ENCODE measurements around the gene PARD6A.

Gene PARD6A

GRCh38 chr16:67669499-67670101 is 8.8 kb downstream of the PARD6A start:
- DNase-seq (ENCODE audit: low spot score in 2 of 2) (no peak), ATAC-seq (no peak)
- Mint-ChIP-seq H3K27ac (no peak overlapping the region), H3K4me3 (no peak overlapping the region), H3K4me1 (peaks cover 16% of the 10 kb centered on the region), H3K9me3 (no peaks in the 10 kb centered on the region), H3K36me3 (peaks cover 3% of the 10 kb centered on the region)

DNA sequence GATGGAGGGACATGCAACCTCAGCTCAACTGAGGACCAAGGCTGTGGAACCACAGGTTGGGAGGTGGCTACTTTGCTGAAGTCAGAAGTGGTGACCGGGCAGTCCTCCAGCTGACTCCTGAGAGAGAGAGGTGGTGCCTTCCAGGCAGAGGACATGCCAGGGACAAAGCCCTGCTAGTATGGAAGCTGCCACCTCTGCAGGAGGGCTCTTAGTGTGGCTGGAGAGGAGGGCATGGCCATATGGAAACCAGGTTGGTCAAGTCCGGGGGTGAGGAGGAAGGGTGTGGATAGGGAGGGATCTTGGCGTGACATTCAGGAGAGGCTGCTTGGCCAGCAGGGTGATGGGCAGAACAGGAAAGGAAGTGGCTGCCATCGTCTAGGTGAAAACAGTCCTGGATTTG is 11.5 kb downstream of the PARD6A start:
- no peak for ATAC-seq
- no peaks in the 10 kb centered on the region for H3K9me3 Mint-ChIP-seq
- H3K27ac Mint-ChIP-seq: peak overlapping the region; percentile 26
- peaks cover 13% of the 10 kb centered on the region for H3K36me3 Mint-ChIP-seq
- H3K4me3 Mint-ChIP-seq: no peak overlapping the region
- peaks cover 9% of the 10 kb centered on the region for H3K4me1 Mint-ChIP-seq
- no peak for DNase-seq (ENCODE audit: low spot score in 2 of 2)

DNA sequence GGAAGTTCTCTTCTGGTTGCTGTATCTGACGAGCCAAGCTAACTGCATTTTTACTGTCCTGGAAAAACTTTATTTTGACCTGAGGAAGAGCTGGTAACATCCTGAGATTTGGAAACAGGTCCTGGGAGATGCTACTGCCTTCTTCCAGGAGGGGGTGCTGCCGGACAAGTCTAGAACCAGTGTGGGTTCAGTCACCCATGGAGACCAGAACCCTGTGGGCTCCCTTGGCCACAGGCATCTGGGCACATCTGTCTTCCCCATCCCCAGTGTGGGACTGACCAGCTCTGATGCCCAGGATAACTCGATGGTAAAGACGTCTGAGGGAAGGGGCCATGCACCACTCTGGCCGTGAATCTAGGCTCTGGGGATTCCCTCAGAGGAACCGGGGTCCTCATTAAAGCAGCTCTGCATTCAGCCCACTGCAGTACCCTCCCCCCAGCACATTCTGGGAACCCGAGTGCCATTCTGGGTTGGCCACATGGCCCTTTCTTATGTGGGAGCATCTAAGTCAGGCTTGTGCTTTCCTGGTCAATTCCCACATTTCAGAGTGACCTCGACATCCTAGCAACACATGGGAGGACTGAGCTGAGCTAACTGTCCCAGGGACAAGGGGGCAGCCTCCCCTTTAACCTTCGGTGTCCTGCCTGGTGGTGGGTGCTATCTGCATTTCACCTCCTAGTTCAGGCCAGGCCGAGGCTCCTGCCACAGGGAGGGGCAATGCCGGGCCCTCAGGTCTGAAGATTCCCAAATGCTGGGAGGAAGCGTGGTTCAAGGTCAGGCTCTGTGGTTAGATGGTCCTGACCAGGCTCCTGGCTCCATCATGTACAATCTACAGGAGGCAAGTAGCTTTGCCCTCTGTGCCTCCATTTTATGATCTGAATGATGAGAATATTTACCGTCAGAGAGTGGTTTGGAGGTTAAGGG is 12.2 kb downstream of the PARD6A start:
- Mint-ChIP-seq H3K9me3 (no peaks in the 10 kb centered on the region), H3K36me3 (peaks cover 13% of the 10 kb centered on the region), H3K27ac (peak overlapping the region; percentile 26), H3K4me1 (peaks cover 9% of the 10 kb centered on the region), H3K4me3 (no peak overlapping the region)
- ATAC-seq (peak; percentile 42), DNase-seq (ENCODE audit: low spot score in 2 of 2) (no peak)

DNA sequence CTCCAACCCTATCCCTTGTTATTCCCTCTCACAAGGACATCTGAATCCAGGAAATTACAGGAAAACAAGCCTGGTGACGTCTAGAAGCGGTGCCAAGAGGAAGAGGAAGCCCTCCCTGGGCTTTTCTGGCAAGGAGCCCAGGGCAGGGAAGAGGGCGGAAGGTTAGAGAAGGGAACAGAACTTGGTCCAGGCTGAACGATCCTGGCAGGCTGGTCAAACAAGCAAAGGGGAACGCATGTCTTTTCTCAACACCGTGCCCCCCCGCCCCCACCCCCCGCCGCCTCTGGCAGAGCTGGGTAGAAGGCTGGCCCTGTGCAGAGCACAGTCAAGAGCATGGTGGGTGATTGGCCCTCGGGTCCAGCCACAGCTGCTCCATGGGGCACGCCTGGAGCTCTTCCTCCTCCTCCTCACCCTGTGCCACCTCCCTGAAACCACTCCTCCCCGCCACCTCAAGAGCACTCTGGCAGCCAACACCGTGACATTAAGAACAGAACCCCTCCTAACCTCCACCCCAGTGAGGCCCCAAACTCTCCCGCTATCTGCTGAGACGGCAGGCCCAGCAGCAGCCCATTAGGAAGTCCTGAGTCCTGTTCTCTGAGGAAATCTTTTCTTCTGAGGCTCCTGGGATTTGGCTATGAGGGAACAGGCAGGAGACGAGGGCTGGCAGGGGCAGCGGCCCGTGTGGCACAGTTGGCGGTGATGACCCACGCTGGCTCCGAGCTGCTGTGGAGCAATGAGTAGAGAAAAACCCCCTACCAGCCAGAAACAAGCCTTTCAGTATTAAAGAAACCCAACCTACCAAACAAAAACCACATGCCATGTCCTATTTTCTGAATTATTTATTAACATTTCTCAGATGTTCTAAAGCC is 13.2 kb downstream of the PARD6A start:
- H3K36me3 Mint-ChIP-seq: peaks cover 13% of the 10 kb centered on the region
- H3K27ac Mint-ChIP-seq: peak overlapping the region; percentile 92
- DNase-seq (ENCODE audit: low spot score in 2 of 2) (no peak), ATAC-seq (no peak)
- H3K4me3 Mint-ChIP-seq: no peak overlapping the region
- H3K4me1 Mint-ChIP-seq: peaks cover 9% of the 10 kb centered on the region
- no peaks in the 10 kb centered on the region for H3K9me3 Mint-ChIP-seq

DNA sequence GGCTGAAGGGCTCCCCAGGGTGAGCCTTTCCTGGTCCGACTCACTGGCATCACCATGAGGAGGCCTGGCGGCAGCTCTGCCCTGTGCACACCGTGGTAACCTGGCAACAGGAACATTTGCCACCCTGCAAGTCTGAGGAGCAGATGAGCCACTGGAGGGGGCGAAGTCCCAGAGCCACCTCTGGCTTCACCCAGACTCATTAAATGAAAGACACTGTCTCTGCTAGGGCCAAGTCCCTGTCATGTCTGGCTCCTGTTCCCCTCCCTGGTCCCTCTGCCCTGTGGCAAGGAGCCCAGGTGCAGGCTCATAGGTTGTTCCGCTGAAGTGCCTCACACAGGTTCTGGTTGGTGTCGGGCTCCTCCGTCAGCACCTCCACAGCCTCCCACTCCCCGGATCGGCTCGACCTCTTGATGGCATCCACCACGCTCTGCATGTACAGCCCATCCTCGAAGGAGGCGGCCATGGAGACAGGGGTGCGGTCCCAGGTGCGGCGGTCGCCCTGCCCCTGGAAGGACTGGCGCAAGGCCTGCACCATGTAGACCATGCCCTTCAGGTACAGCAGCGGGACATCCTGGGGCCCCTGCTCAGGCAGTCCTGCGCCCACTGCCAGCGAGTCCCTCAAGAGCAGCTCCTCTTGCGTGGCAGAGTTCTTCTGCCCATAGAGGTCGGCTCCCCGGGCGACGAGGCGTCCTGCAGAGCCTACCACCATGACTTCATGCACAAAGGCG is 14.3 kb downstream of the PARD6A start:
- H3K27ac Mint-ChIP-seq: peak overlapping the region; percentile 92

GRCh38 chr16:67675579-67675935 is 14.8 kb downstream of the PARD6A start:
- no peak for DNase-seq (ENCODE audit: low spot score in 2 of 2)
- no peak for ATAC-seq
- no peak overlapping the region for H3K27ac Mint-ChIP-seq
- peaks cover 23% of the 10 kb centered on the region for H3K36me3 Mint-ChIP-seq
- H3K9me3 Mint-ChIP-seq: no peaks in the 10 kb centered on the region
- no peak overlapping the region for H3K4me3 Mint-ChIP-seq
- peaks cover 9% of the 10 kb centered on the region for H3K4me1 Mint-ChIP-seq

More for the DNA sequence above, 14.3 kb downstream of the PARD6A start:
- Mint-ChIP-seq H3K4me3 (no peak overlapping the region), H3K9me3 (no peaks in the 10 kb centered on the region), H3K36me3 (peaks cover 17% of the 10 kb centered on the region), H3K4me1 (peaks cover 9% of the 10 kb centered on the region)
- DNase-seq (ENCODE audit: low spot score in 2 of 2) (no peak), ATAC-seq (peak; percentile 8)

GRCh38 chr16:67675999-67676398 is 15.2 kb downstream of the PARD6A start:
- H3K4me1 Mint-ChIP-seq: peaks cover 9% of the 10 kb centered on the region
- peaks cover 26% of the 10 kb centered on the region for H3K36me3 Mint-ChIP-seq
- H3K9me3 Mint-ChIP-seq: no peaks in the 10 kb centered on the region
- no peak overlapping the region for H3K27ac Mint-ChIP-seq
- DNase-seq (ENCODE audit: low spot score in 2 of 2) (no peak), ATAC-seq (no peak)
- no peak overlapping the region for H3K4me3 Mint-ChIP-seq

GRCh38 chr16:67676516-67676915 is 15.8 kb downstream of the PARD6A start:
- DNase-seq (ENCODE audit: low spot score in 2 of 2): no peak
- no peaks in the 10 kb centered on the region for H3K9me3 Mint-ChIP-seq
- peaks cover 9% of the 10 kb centered on the region for H3K4me1 Mint-ChIP-seq
- H3K36me3 Mint-ChIP-seq: peaks cover 26% of the 10 kb centered on the region
- H3K4me3 Mint-ChIP-seq: no peak overlapping the region
- no peak overlapping the region for H3K27ac Mint-ChIP-seq
- ATAC-seq: no peak

DNA sequence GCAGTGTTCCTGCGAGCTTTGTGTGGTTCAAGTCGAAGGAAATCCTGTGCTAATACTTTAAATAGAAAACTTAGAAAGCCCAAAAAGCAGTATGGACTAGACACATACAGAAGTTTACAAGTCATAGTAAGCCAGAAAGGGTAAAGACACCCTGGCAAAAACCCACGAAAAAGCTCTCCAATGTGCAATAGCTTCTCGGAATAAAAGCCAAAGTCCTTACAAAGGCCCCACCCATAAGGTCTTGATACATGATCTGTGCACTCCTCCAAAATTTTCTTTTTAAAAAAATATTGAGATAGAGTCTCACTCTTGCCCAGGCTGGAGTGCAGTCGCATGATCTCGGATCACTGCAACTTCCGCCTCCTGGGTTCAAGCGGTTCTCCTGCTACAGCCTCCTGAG is 16.2 kb downstream of the PARD6A start:
- peaks cover 9% of the 10 kb centered on the region for H3K4me1 Mint-ChIP-seq
- DNase-seq (ENCODE audit: low spot score in 2 of 2) (no peak), ATAC-seq (no peak)
- no peaks in the 10 kb centered on the region for H3K9me3 Mint-ChIP-seq
- H3K36me3 Mint-ChIP-seq: peaks cover 26% of the 10 kb centered on the region
- peak overlapping the region; percentile 46 for H3K27ac Mint-ChIP-seq
- H3K4me3 Mint-ChIP-seq: no peak overlapping the region

DNA sequence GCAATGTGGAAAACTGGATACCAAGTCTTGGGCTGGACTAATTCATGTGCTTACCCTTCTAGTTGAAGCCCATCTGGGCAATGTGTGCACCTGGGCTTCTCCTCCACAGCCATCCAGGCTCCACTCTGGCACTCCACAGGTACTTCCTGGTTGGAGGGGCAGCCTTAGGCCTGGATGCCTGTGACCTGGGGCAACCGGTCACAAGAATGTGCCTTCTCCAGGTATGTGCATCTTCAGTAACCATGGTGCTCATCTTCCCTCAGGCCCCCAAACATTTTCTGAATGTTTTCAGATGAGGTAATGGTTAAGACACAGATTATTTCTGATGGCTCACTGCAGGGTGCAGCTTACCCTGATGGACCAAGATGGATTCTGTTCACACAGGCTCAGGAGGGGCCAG is 17.0 kb downstream of the PARD6A start:
- DNase-seq (ENCODE audit: low spot score in 2 of 2) (no peak), ATAC-seq (no peak)
- peaks cover 9% of the 10 kb centered on the region for H3K4me1 Mint-ChIP-seq
- H3K27ac Mint-ChIP-seq: peak overlapping the region; percentile 46
- peaks cover 33% of the 10 kb centered on the region for H3K36me3 Mint-ChIP-seq
- no peak overlapping the region for H3K4me3 Mint-ChIP-seq
- no peaks in the 10 kb centered on the region for H3K9me3 Mint-ChIP-seq

DNA sequence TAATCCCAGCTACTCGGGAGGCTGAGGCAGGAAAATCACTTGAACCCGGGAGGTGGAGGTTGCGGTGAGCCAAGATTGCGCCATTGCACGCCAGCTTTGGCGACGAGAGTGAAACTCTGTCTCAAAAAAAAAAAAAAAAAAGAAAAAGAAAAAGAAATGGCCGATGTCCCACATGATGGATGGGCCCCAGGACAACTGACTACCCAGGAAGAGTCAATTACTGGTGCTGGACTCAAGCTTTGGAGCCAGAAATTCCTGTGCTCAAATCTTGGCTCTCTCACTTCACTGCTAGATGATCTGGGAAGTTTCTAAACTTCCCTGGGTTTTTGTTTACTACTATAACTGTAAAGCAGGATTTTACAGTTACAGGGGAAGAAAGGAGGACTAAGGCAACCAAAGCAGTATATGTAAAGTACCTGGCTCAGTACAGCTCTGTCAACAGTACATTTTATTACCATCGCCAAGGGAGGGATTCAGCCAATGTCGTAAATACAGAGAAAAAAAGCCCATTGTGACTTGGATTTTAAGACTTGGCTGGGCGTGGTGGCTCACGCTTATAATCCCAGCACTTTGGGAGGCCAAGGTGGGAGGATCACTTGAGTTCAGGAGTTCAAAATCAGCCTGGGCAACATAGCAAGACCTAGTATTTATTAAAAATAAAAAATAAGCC is 17.7 kb downstream of the PARD6A start:
- H3K9me3 Mint-ChIP-seq: no peaks in the 10 kb centered on the region
- peaks cover 9% of the 10 kb centered on the region for H3K4me1 Mint-ChIP-seq
- no peak overlapping the region for H3K4me3 Mint-ChIP-seq
- DNase-seq (ENCODE audit: low spot score in 2 of 2) (no peak), ATAC-seq (no peak)
- no peak overlapping the region for H3K27ac Mint-ChIP-seq
- H3K36me3 Mint-ChIP-seq: peaks cover 38% of the 10 kb centered on the region

DNA sequence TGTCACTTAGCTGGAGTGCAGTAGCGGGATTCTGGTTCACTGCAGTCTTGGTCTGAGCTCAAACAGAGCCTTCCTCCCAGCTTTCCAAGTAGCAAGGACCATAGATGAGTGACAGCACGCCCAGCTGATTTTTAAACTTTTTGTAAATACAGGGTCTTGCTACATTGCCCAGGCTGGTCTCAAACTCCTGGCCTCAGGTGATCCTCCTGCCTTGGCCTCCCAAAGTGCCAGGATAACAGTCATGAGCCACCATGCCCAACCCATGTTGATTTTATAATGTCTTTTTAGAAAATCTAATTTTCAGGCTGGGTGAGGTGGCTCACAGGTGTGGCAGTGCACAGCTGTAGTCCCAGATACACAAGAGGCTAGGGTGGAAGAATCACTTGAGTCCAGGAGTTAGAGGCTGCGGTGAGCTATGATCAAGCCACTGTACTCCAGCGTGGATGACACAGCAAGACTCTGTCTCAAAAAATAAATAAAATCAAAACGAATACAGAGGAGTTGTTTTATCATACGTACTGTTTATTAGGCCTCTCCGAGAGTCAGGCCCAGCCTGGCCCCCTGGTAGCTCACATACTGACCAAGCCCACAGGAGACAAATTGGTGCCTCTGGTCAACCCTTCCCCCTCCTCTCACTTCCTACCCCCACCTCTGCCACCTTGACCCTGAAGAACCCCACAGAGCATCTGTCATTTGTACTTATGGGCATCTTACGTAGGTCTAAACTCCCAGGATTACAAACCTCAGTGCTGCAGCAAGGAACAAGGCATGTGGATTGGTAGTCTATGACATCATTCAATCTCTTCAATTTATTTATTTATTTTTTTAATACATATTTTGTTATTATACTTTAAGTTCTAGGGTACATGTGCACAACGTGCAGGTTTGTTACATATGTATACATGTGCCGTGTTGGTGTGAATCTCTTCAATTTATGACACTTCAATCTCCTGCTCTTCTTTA is 19.5 kb downstream of the PARD6A start:
- Mint-ChIP-seq H3K4me1 (peaks cover 1% of the 10 kb centered on the region), H3K4me3 (no peak overlapping the region), H3K9me3 (no peaks in the 10 kb centered on the region), H3K36me3 (peaks cover 36% of the 10 kb centered on the region), H3K27ac (no peak overlapping the region)
- DNase-seq (ENCODE audit: low spot score in 2 of 2) (no peak), ATAC-seq (no peak)

DNA sequence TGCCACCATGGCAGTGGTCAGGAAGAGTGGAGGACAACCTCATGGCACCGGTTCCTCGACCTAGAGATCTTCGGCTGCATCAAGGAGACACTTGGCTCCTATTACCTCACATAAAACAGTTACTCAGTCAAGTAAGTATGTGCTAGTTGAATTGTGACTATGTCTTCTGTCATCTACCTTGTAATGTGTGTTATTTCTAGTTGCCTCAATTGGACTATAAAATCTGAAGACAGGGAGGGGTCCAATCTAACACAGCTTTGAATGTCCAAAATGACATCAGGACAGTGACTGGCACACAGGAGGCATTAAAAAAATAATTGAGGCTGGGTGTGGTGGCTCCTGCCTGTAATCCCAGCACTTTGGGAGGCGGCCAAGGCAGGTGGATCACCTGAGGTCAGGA is 23.0 kb downstream of the PARD6A start:
- Mint-ChIP-seq H3K9me3 (no peaks in the 10 kb centered on the region), H3K4me1 (peaks cover 8% of the 10 kb centered on the region), H3K27ac (peak overlapping the region; percentile 23), H3K36me3 (peaks cover 45% of the 10 kb centered on the region), H3K4me3 (no peak overlapping the region)
- no peak for DNase-seq (ENCODE audit: low spot score in 2 of 2)
- no peak for ATAC-seq
